ENCODE data around the gene HPSE2.

HPSE2 gene

DNA sequence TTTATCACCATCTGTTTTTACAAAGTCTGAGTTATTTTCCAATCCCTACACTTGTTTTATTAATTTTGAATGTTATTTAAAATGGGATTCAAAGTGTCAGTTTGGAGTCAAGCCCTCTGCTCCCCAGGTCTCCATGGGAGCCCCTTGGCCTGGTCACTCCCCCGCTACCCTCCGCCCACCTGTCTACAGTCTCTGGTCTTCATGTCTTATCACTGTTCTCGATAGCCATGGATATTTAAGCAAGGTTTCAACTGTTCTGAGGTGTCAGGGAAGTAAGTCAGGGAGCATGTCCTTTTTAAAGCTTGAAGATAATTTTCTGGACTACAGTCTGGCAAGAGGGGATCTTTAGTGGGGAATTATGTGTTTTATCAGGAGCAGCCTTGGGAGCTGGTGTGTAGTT is 769.8 kb downstream of the HPSE2 start:
- H2BK15ac ChIP-seq (replicated peaks; ENCODE audit: low read depth): no peak overlapping the region
- no peak overlapping the region for H3K27ac ChIP-seq (ENCODE audit: low read depth, low read length)
- no peaks in the 10 kb centered on the region for H3K27me3 ChIP-seq (ENCODE audit: insufficient read depth, low read length, poor library complexity)
- no peak overlapping the region for H2BK120ac ChIP-seq (ENCODE audit: low read depth, low read length)
- H3K79me2 ChIP-seq (ENCODE audit: control insufficient read depth, insufficient read depth, low read length): no peaks in the 10 kb centered on the region
- no peak overlapping the region for H3K18ac ChIP-seq (ENCODE audit: low read length)
- H3K4me2 ChIP-seq (ENCODE audit: low read length): no peak overlapping the region
- H3K4me3 ChIP-seq (ENCODE audit: low read length): no peak overlapping the region
- no peak overlapping the region for H4K5ac ChIP-seq (ENCODE audit: low read length)
- H3K9ac ChIP-seq (ENCODE audit: low read length): no peak overlapping the region
- no peak for DNase-seq
- no peak overlapping the region for H2BK5ac ChIP-seq (ENCODE audit: low read length)
- no peak overlapping the region for H4K8ac ChIP-seq (ENCODE audit: low read depth, low read length)
- no peaks in the 10 kb centered on the region for H3K4me1 ChIP-seq (ENCODE audit: control insufficient read depth, low read depth, low read length)
- no peak overlapping the region for H3K56ac ChIP-seq (ENCODE audit: low read length)
- no peak overlapping the region for H3K23ac ChIP-seq (ENCODE audit: low read length)
- WGBS (ENCODE audit: extremely low coverage, insufficient coverage, low lambda C conversion rate): no CpG with 5 or more reads among the region's 3 CpGs
- no peaks in the 10 kb centered on the region for H3K79me1 ChIP-seq (ENCODE audit: low read length)
- H3K36me3 ChIP-seq (ENCODE audit: control insufficient read depth, insufficient read depth, low read length): no peaks in the 10 kb centered on the region
- no peak overlapping the region for H3K4ac ChIP-seq (ENCODE audit: low read depth, low read length)
- H2AK5ac ChIP-seq (ENCODE audit: low read length): no peak overlapping the region

DNA sequence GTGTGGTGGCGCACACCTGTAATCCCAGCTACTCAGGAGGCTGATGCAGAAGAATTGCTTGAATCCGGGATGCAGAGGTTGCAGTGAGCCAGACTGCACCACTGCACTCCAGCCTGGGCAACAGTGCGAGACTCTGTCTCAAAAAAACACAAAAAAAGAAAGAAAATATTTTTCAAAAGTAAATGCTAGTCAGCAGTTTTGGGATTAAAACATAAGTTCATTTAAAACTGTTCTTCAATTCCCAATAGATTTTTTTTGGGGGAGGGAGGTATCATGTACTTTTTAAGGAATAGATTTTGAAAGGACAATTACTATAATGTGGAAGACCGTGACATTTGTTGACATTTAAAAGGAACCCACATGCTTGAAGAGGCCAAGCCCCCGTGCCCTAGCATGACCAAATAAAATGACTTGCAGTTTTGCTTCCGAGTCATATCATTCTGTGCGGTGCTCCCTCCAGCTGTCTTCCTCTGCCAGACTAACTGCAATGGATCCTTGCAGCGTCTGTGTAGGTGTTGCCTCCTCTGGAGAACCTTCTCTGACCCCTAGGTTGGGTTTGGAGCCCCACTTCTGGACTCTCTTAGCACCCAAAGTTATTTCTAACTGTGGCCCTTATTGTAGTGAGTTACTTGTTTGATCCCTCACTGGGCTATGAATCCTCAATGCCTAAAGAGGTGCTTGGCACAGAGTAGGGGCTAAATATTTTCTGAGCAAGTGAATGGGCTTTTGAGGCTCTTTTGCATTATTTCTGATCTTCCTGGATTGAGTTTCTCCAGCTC is 771.5 kb downstream of the HPSE2 start:
- no peaks in the 10 kb centered on the region for H3K79me1 ChIP-seq (ENCODE audit: low read length)
- no peak overlapping the region for H3K27ac ChIP-seq (ENCODE audit: low read depth, low read length)
- no peaks in the 10 kb centered on the region for H3K4me1 ChIP-seq (ENCODE audit: control insufficient read depth, low read depth, low read length)
- no peaks in the 10 kb centered on the region for H3K27me3 ChIP-seq (ENCODE audit: insufficient read depth, low read length, poor library complexity)
- DNase-seq: no peak
- H3K4me2 ChIP-seq (ENCODE audit: low read length): no peak overlapping the region
- no peaks in the 10 kb centered on the region for H3K36me3 ChIP-seq (ENCODE audit: control insufficient read depth, insufficient read depth, low read length)
- no peak overlapping the region for H3K56ac ChIP-seq (ENCODE audit: low read length)
- H4K8ac ChIP-seq (ENCODE audit: low read depth, low read length): no peak overlapping the region
- H3K4ac ChIP-seq (ENCODE audit: low read depth, low read length): no peak overlapping the region
- H3K79me2 ChIP-seq (ENCODE audit: control insufficient read depth, insufficient read depth, low read length): no peaks in the 10 kb centered on the region
- no peak overlapping the region for H3K18ac ChIP-seq (ENCODE audit: low read length)
- H3K23ac ChIP-seq (ENCODE audit: low read length): no peak overlapping the region
- H2BK15ac ChIP-seq (replicated peaks; ENCODE audit: low read depth): no peak overlapping the region
- no peak overlapping the region for H2BK5ac ChIP-seq (ENCODE audit: low read length)
- peak overlapping the region; percentile 32 for H2BK120ac ChIP-seq (ENCODE audit: low read depth, low read length)
- no peak overlapping the region for H4K5ac ChIP-seq (ENCODE audit: low read length)
- no peak overlapping the region for H3K4me3 ChIP-seq (ENCODE audit: low read length)
- no peak overlapping the region for H3K9ac ChIP-seq (ENCODE audit: low read length)
- WGBS (ENCODE audit: extremely low coverage, insufficient coverage, low lambda C conversion rate): no CpG with 5 or more reads among the region's 8 CpGs
- no peak overlapping the region for H2AK5ac ChIP-seq (ENCODE audit: low read length)

DNA sequence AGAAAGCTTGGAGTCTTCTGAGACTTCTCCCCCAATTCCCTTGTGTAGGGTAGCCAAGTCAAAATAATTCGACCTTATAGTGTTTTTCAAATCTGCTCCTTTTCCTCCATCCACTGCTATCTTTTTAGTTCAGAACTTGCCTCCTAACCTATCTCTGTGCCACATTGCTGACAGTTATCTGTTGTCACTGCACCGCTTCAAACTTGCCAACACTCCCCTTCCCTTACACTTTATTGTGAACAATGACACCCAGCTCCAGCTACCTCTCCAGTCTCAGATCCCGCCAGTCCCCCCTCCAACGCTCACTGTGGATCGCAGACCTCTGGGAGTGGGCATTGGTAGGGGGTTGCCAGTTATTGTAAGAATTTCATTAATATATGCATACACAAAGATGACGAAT is 772.6 kb downstream of the HPSE2 start:
- no peak overlapping the region for H2AK5ac ChIP-seq (ENCODE audit: low read length)
- no peak overlapping the region for H3K4ac ChIP-seq (ENCODE audit: low read depth, low read length)
- H3K79me2 ChIP-seq (ENCODE audit: control insufficient read depth, insufficient read depth, low read length): no peaks in the 10 kb centered on the region
- no peak overlapping the region for H3K4me3 ChIP-seq (ENCODE audit: low read length)
- no CpG with 5 or more reads among the region's 6 CpGs for WGBS (ENCODE audit: extremely low coverage, insufficient coverage, low lambda C conversion rate)
- H3K18ac ChIP-seq (ENCODE audit: low read length): no peak overlapping the region
- no peak overlapping the region for H3K27ac ChIP-seq (ENCODE audit: low read depth, low read length)
- H4K8ac ChIP-seq (ENCODE audit: low read depth, low read length): no peak overlapping the region
- H3K4me2 ChIP-seq (ENCODE audit: low read length): no peak overlapping the region
- no peaks in the 10 kb centered on the region for H3K79me1 ChIP-seq (ENCODE audit: low read length)
- no peak for DNase-seq
- no peaks in the 10 kb centered on the region for H3K36me3 ChIP-seq (ENCODE audit: control insufficient read depth, insufficient read depth, low read length)
- H2BK120ac ChIP-seq (ENCODE audit: low read depth, low read length): no peak overlapping the region
- no peaks in the 10 kb centered on the region for H3K4me1 ChIP-seq (ENCODE audit: control insufficient read depth, low read depth, low read length)
- no peak overlapping the region for H3K23ac ChIP-seq (ENCODE audit: low read length)
- H3K56ac ChIP-seq (ENCODE audit: low read length): no peak overlapping the region
- H3K9ac ChIP-seq (ENCODE audit: low read length): no peak overlapping the region
- H2BK5ac ChIP-seq (ENCODE audit: low read length): no peak overlapping the region
- H2BK15ac ChIP-seq (replicated peaks; ENCODE audit: low read depth): no peak overlapping the region
- no peak overlapping the region for H4K5ac ChIP-seq (ENCODE audit: low read length)
- no peaks in the 10 kb centered on the region for H3K27me3 ChIP-seq (ENCODE audit: insufficient read depth, low read length, poor library complexity)

DNA sequence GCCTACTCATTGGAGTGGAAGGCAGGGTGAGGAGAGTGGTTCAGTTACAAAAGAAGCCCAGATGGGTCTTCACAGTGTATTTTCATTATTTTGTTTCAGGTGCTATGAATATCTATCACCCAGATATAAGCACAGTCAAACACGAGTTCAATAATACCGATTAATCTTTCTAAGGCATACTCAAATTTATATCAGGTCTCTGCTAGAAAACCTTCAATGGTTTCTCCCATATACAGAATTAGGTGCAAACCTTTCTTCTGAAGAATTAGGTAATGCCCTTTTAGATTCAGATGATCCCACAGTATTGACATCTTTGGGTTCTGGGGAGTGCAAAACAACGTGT is 774.2 kb downstream of the HPSE2 start:
- no peak overlapping the region for H2BK5ac ChIP-seq (ENCODE audit: low read length)
- H4K5ac ChIP-seq (ENCODE audit: low read length): no peak overlapping the region
- no peaks in the 10 kb centered on the region for H3K27me3 ChIP-seq (ENCODE audit: insufficient read depth, low read length, poor library complexity)
- no peak overlapping the region for H3K9ac ChIP-seq (ENCODE audit: low read length)
- WGBS (ENCODE audit: extremely low coverage, insufficient coverage, low lambda C conversion rate): no CpG with 5 or more reads among the region's 3 CpGs
- H3K36me3 ChIP-seq (ENCODE audit: control insufficient read depth, insufficient read depth, low read length): no peaks in the 10 kb centered on the region
- H3K18ac ChIP-seq (ENCODE audit: low read length): peak overlapping the region; percentile 51
- H4K8ac ChIP-seq (ENCODE audit: low read depth, low read length): no peak overlapping the region
- no peak overlapping the region for H2BK120ac ChIP-seq (ENCODE audit: low read depth, low read length)
- H3K4me3 ChIP-seq (ENCODE audit: low read length): no peak overlapping the region
- DNase-seq: no peak
- H2BK15ac ChIP-seq (replicated peaks; ENCODE audit: low read depth): no peak overlapping the region
- no peak overlapping the region for H3K4ac ChIP-seq (ENCODE audit: low read depth, low read length)
- no peak overlapping the region for H3K23ac ChIP-seq (ENCODE audit: low read length)
- no peaks in the 10 kb centered on the region for H3K79me1 ChIP-seq (ENCODE audit: low read length)
- H3K4me2 ChIP-seq (ENCODE audit: low read length): no peak overlapping the region
- H3K56ac ChIP-seq (ENCODE audit: low read length): no peak overlapping the region
- no peaks in the 10 kb centered on the region for H3K79me2 ChIP-seq (ENCODE audit: control insufficient read depth, insufficient read depth, low read length)
- no peak overlapping the region for H3K27ac ChIP-seq (ENCODE audit: low read depth, low read length)
- no peaks in the 10 kb centered on the region for H3K4me1 ChIP-seq (ENCODE audit: control insufficient read depth, low read depth, low read length)
- H2AK5ac ChIP-seq (ENCODE audit: low read length): no peak overlapping the region

DNA sequence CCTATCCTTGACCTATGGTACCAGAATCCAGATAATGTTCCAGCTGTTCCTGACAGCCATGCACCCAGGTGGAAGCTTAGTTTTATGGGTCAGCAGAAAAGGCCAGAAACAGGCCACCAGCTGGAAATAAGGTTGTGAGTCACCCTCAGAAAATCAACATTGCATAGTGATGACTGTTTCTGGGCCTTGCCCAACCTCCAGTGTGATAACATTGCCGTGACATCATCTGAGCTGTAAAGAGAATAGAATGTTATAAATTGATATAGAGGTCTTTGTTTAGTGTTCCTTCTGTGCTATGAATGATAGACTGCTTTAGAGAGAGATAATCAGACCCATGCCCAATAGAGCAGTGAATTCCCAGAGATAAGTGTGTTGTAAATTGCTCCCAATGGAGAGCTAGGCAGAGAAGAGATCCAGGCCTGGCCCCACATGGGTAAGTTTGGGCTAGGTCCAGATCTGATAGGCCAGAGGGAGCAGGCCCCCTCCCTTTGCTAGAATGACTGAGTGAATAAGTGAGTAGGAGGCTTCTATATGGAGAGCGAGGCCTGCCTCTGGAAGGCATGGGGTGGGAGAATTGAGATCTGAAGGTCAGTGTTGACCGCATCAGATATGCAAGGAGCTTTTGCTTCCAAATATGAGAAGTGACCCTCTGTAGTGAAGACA is 774.7 kb downstream of the HPSE2 start:
- Histone ChIP-seq H3K79me1 (ENCODE audit: low read length) (no peaks in the 10 kb centered on the region), H2BK5ac (ENCODE audit: low read length) (no peak overlapping the region), H3K56ac (ENCODE audit: low read length) (no peak overlapping the region), H2BK120ac (ENCODE audit: low read depth, low read length) (no peak overlapping the region), H3K27me3 (ENCODE audit: insufficient read depth, low read length, poor library complexity) (no peaks in the 10 kb centered on the region), H3K9ac (ENCODE audit: low read length) (no peak overlapping the region), H2AK5ac (ENCODE audit: low read length) (no peak overlapping the region), H3K36me3 (ENCODE audit: control insufficient read depth, insufficient read depth, low read length) (no peaks in the 10 kb centered on the region), H3K4me2 (ENCODE audit: low read length) (no peak overlapping the region), H4K5ac (ENCODE audit: low read length) (no peak overlapping the region), H3K27ac (ENCODE audit: low read depth, low read length) (no peak overlapping the region), H3K4me3 (ENCODE audit: low read length) (no peak overlapping the region), H2BK15ac (replicated peaks; ENCODE audit: low read depth) (no peak overlapping the region), H3K4me1 (ENCODE audit: control insufficient read depth, low read depth, low read length) (no peaks in the 10 kb centered on the region), H3K4ac (ENCODE audit: low read depth, low read length) (no peak overlapping the region), H4K8ac (ENCODE audit: low read depth, low read length) (no peak overlapping the region), H3K18ac (ENCODE audit: low read length) (peak overlapping the region; percentile 51), H3K79me2 (ENCODE audit: control insufficient read depth, insufficient read depth, low read length) (no peaks in the 10 kb centered on the region), H3K23ac (ENCODE audit: low read length) (no peak overlapping the region)
- no CpG with 5 or more reads among the region's 3 CpGs for WGBS (ENCODE audit: extremely low coverage, insufficient coverage, low lambda C conversion rate)
- peak; percentile 84 for DNase-seq

Data from mesendoderm (in vitro differentiated cells).